T-helper 2 cell treated with Interferon-gamma antibody and Interleukin-4, amounts not matched to agents 5 μg/mL and 100 μg/mL, for 36 hours (primary cell): ENCODE results near the gene MLXIP.
"Not testable (repeated sequence)": the region's sequence is repeated elsewhere in the genome, so short reads cannot be mapped to it uniquely, and the experiment has no call there.

Experiments used
- DNase-seq: peaks from one replicate; pipeline ENCODE4 v3.0.0; 2021; ENCODE audit warnings: low spot score
- H3K27ac Mint-ChIP-seq: one replicate; pipeline ENCODE4 v1.8.0; 2021; ENCODE audit warnings: mild to moderate bottlenecking, mixed read lengths
- H3K27me3 Mint-ChIP-seq: one replicate; pipeline ENCODE4 v1.8.0; 2021; ENCODE audit warnings: low read depth, mixed read lengths
- H3K36me3 Mint-ChIP-seq: one replicate; pipeline ENCODE4 v1.8.0; 2021; ENCODE audit warnings: low read depth, mixed read lengths
- H3K4me1 Mint-ChIP-seq: one replicate; pipeline ENCODE4 v1.8.0; 2021; ENCODE audit warnings: low read depth, mixed read lengths
- H3K4me3 Mint-ChIP-seq: one replicate; pipeline ENCODE4 v1.8.0; 2022; ENCODE audit warnings: mild to moderate bottlenecking, moderate library complexity, mixed read lengths
- H3K9me3 Mint-ChIP-seq: one replicate; pipeline ENCODE4 v1.8.0; 2021; ENCODE audit warnings: mixed read lengths

The MLXIP gene

DNA sequence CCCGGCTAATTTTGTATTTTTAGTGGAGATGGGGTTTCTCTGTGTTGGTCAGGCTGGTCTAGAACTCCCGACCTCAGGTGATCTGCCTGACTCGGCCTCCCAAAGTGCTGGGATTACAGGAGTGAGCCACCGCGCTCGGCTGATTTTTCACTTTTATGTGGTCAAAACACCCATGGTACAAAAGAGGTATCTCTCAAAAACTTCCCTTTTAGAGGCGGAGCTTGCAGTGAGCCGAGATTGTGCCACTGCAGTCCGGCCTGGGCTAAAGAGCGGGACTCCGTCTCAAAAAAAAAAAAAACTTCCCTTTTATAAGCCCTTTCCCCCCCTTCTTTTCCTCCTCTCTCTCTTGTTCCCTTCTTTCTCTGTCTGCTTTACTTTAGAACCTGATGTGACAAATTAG is 26.9 kb downstream of the MLXIP start:
- H3K36me3 Mint-ChIP-seq, H3K27ac Mint-ChIP-seq, DNase-seq, H3K27me3 Mint-ChIP-seq, H3K9me3 Mint-ChIP-seq: not testable (repeated sequence)
- Mint-ChIP-seq H3K4me3 (peak overlapping the region; percentile 1), H3K4me1 (peaks cover 35% of the 10 kb centered on the region)

DNA sequence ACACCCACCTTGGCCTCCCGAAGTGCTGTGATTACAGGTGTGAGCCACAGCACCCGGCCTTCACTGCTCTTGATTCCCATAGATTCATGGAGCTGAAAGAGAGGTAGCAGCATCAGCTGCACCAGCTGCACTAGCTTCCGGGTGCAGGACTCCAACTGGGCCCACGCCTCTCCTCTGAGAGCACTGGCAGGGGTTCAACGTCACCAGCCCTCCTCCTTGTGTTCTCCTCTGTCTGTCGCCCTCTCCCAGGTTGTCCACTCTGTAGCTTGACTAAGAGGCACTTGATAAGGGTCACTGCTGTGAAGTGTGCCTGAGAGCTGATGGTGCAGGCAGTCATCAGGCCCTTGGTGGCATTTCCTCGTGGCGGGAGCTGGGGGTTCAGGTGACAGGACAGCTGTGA is 28.3 kb downstream of the MLXIP start:
- Mint-ChIP-seq H3K27ac (no peak overlapping the region), H3K4me3 (no peak overlapping the region), H3K9me3 (no peaks in the 10 kb centered on the region), H3K4me1 (peaks cover 27% of the 10 kb centered on the region), H3K36me3 (peaks cover 8% of the 10 kb centered on the region), H3K27me3 (no peaks in the 10 kb centered on the region)
- DNase-seq: no peak

DNA sequence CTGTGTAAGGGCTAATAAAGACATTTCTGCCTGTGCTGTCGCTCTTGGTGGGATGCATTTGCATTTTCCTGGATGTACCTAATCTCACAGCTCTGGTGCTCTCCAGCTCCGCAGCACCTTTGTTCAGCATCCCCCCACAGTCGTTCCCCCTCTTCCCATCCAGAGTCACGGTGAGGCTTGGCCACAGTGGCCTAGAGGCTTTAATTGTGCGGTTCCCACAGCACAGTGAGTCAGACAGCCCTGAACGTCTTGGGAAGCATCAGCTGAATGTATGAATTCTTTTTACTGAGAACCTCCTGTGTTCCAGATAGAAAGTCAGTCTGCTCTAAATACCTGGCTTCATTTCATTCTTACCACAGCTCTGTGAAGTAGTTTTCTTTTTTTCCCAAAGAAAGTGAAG is 28.7 kb downstream of the MLXIP start:
- no peak for DNase-seq
- Mint-ChIP-seq H3K27ac (no peak overlapping the region), H3K36me3 (peaks cover 7% of the 10 kb centered on the region), H3K27me3 (no peaks in the 10 kb centered on the region), H3K4me1 (peaks cover 31% of the 10 kb centered on the region), H3K4me3 (no peak overlapping the region), H3K9me3 (no peaks in the 10 kb centered on the region)

DNA sequence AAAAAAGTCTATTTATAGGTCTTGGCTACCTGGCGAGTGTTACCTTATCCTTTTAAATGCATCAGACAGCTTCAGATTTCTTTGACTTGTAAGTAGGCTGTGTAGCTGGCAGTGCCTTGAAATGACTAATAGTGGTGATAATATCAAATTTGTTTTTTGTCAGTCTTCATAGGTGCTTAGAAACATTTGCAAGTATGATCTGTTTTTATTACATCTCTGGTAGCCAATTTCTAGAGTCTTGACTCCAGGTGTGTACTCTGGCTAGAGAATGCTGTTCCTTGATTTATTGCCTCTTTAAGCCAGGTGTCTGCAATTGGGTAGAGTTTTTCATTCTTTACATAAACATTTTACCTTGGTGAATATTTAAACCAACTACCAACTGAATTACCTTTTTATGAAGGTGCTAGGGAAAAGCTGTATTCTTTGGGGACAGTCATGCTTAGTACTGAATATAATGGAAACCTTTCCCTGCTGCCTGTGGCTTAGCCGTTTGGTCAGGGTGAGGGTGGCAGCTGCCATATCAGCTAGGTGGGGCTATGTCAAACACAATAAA is 32.6 kb downstream of the MLXIP start:
- H3K27me3 Mint-ChIP-seq: no peaks in the 10 kb centered on the region
- H3K4me3 Mint-ChIP-seq: no peak overlapping the region
- H3K36me3 Mint-ChIP-seq: peaks cover 1% of the 10 kb centered on the region
- H3K9me3 Mint-ChIP-seq: no peaks in the 10 kb centered on the region
- no peak for DNase-seq
- H3K27ac Mint-ChIP-seq: no peak overlapping the region
- H3K4me1 Mint-ChIP-seq: peaks cover 18% of the 10 kb centered on the region

DNA sequence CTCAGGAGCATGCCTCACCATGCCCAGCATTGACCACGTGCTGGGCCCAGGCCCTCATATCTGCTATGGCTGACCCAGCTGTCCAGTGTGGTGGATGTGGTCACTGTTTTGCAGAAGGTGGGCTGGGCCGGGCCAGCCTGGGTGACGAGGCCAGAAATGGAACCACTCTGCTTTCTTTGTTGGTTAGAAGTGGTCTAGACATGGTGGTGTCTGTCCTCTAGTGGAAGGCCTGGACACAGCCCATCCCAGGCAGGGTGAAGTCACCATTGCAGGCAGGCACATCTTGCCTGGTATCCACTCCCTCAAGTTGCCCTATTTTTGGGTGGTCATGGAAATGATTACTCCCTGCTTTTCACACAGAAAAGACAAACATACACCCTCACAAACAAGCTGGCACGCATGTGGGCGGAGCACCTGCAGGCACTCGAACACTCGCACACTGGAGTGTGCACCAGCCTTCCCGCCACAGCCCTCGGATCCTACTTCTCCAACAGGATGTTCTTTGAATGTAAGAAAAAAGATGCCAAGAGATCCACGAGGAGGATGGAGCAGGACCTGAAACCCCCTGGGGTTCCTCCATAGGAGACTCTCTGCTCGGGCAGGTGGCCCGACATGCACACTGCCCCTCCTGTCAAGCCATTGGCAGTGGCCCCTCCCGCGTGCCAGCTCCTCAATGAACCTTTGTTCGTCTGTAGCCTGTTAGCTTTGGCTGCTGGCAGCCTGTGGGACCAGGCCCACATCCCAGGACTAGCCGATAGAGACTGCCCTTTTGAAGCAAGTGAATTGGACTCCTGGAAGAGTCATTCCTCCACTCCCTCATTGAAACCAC is 38.4 kb downstream of the MLXIP start:
- Mint-ChIP-seq H3K27ac (no peak overlapping the region), H3K4me3 (no peak overlapping the region), H3K4me1 (peaks cover 7% of the 10 kb centered on the region), H3K36me3 (no peaks in the 10 kb centered on the region), H3K9me3 (no peaks in the 10 kb centered on the region), H3K27me3 (no peaks in the 10 kb centered on the region)
- DNase-seq: no peak

DNA sequence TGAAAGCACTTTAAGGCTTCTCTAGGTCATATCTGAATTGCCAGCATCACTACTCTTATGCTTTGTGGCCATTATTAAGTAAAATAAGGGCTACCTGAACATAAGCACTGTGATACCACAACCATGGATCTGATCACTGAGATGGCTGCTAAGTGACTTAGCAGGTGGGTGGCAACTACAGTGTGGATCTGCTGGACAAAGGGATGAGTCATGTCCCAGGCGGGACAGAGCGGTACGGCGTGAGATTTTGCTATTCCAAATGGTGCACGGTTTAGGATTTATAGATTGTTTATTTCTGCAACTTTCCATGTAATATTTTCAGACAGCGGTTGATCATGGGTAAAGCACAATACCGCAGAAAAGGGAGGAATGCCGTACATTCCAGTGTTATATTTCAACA is 39.4 kb downstream of the MLXIP start:
- Mint-ChIP-seq H3K9me3 (no peaks in the 10 kb centered on the region), H3K27me3 (no peaks in the 10 kb centered on the region), H3K4me1 (peaks cover 6% of the 10 kb centered on the region), H3K4me3 (no peak overlapping the region), H3K27ac (no peak overlapping the region), H3K36me3 (no peaks in the 10 kb centered on the region)
- DNase-seq: no peak

DNA sequence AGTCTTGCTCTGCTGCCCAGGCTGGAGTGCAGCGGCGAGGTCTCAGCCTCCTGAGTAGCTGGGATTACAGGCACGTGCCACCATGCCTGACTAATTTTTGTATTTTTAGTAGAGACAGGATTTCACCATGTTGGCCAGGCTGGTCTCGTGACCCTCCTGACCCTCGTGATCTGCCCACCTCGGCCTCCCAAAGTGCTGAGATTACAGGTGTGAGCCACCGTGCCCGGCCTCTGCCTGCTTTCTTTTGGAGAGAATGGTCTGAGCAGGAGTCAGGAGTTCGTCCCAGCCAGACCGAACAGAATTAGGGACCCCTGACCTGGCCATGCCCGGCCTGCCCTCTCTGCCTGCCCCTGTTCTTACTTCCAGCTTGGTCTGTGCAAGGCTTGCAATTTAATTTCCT is 42.8 kb downstream of the MLXIP start:
- DNase-seq, H3K36me3 Mint-ChIP-seq, H3K27ac Mint-ChIP-seq, H3K4me3 Mint-ChIP-seq, H3K9me3 Mint-ChIP-seq, H3K27me3 Mint-ChIP-seq: not testable (repeated sequence)
- peaks cover 13% of the 10 kb centered on the region for H3K4me1 Mint-ChIP-seq

DNA sequence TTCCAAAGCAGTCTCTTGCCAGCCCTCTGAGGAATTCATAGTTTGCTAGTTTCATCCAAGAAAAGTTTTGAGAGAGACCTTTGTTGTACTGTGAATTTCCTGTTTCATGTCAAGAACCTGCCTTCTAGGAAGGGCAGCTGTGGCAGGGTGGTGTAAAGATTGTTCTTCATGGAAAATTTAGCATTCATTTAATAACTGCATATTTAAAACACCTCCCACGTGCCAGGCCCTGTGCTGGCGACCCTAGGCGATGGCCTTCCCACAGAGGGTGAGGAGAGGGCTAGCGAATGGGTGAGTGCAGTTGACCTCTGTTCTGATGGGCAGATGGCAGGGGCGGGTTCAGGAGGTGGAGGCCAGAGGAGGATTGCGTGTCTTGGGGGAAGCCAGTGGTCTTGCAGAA is 43.2 kb downstream of the MLXIP start:
- Mint-ChIP-seq H3K27me3 (no peaks in the 10 kb centered on the region), H3K4me3 (no peak overlapping the region), H3K36me3 (no peaks in the 10 kb centered on the region), H3K4me1 (peaks cover 13% of the 10 kb centered on the region), H3K27ac (no peak overlapping the region), H3K9me3 (no peaks in the 10 kb centered on the region)
- DNase-seq: no peak

DNA sequence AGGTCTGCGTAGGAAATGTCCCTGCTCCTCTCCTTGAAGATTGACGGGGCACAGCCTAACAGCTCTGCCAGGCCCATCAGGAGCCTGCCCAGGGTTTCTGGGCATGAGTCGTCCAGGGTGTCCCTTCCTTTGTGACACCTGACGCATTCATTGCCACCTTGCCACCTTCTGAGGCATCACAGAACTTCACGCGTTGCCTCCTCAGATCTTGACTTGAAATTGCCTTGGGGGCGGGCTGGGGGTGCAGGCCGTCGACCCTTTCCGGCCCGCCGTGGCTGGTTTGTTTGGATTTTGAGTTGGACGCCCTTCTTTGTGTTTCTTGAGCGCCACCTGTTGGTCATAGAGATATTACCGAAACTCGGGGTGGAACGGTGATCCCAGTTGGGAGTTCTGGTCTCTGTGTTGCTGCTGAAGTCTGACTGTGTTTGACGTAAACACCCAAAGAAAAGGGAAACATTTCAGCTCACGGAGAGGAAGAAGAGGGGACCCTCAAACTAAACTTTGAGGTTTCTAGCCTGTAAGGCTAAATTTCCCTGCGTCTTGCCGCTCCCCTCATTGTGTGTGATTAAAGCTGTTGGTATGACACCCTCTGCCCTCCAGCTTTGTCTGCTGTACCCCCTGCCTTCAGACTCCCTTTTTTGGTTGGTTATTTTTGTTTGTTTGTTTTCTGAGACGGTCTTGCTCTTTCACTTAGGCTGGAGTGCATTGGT is 44.6 kb downstream of the MLXIP start:
- peak overlapping the region; percentile 25 for H3K4me3 Mint-ChIP-seq
- no peaks in the 10 kb centered on the region for H3K9me3 Mint-ChIP-seq
- DNase-seq: peak; percentile 48
- H3K27ac Mint-ChIP-seq: peak overlapping the region; percentile 4
- H3K36me3 Mint-ChIP-seq: no peaks in the 10 kb centered on the region
- H3K27me3 Mint-ChIP-seq: no peaks in the 10 kb centered on the region
- H3K4me1 Mint-ChIP-seq: peaks cover 13% of the 10 kb centered on the region

DNA sequence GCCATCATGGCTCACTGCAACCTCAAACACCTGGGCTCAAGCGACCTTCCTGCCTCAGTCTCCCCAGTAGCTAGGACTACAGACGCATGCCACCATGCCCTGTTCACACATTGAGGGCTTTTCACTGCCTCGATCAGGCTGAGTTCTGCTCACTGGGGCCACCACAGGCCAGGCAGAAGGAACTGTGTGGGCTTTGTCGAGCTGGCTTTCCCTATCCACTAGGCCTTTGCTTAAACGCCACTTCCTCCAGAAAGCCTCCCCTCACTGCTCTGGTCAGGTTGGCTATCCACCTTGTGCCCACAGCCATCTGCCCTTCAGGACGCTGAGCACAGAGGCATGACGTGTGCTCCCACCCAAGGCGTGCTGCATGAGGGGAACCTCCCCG is 45.2 kb downstream of the MLXIP start:
- Mint-ChIP-seq H3K27me3 (no peaks in the 10 kb centered on the region), H3K4me1 (peaks cover 13% of the 10 kb centered on the region), H3K36me3 (no peaks in the 10 kb centered on the region), H3K9me3 (no peaks in the 10 kb centered on the region), H3K27ac (peak overlapping the region; percentile 4), H3K4me3 (no peak overlapping the region)
- DNase-seq: no peak

DNA sequence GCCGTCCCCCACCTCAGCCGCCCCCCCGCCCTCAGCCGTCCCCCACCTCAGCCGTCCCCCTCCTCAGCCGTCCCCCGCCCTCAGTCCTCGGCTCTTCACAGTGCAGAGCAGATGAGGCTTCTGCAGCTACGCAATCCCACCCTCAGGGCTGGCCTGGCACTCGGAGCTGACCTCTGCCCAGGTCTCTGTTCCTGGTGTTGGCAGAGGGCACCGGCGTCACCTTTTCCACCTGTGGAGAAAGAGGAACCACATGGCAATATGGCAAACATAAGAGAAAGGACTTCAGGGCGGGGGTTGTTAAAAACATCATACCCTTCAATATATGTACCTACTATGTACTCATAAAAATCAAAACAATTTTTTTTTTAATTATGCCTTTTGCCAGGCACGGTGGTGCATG is 45.8 kb downstream of the MLXIP start:
- peaks cover 13% of the 10 kb centered on the region for H3K4me1 Mint-ChIP-seq
- H3K4me3 Mint-ChIP-seq: no peak overlapping the region

DNA sequence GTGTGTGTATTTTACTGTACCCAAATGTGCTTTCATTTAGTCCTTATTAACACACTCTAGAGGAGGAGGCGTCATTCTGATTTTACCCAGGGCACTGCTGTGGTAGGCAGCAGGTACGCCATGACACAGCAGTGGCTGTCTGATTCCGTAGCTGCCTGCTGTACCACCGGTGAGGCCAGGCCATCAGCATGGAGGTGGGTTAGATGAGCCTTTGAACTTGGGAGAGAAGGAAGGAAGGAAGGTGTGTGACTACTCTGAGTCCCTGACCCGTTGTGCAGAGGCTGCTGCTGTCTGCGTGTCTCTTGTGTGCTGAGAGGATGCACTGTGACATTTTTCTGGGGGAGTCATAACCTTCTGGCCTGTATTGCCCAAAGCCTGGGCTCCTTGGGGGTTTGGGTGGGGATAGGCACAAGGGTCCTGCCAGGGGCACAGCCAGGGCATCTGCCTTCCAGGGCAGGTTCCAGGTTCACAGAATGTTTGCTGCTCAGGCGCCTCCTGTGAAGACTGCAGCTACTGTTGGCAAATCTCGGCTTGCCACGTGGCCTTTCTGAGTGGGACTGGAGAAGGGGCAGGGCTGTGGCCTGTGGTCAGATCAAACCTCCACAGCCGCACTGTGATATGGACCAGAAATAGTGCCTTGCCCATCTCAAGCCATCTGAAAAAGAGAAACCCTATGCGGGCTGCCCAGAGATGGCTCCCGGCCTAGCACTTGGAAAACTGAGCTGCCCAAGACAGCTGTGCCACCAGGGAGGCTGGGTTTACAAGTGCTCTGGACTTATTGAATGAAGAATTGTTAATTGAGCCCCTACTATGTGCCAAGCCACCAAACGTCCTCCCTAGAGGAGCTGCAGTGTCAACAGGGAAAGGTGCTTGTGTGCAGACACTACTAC is 47.1 kb downstream of the MLXIP start:
- H3K36me3 Mint-ChIP-seq: peaks cover 3% of the 10 kb centered on the region
- H3K27me3 Mint-ChIP-seq: no peaks in the 10 kb centered on the region
- peaks cover 13% of the 10 kb centered on the region for H3K4me1 Mint-ChIP-seq
- H3K9me3 Mint-ChIP-seq: no peaks in the 10 kb centered on the region
- peak overlapping the region; percentile 31 for H3K27ac Mint-ChIP-seq
- DNase-seq: no peak
- no peak overlapping the region for H3K4me3 Mint-ChIP-seq

More for the DNA sequence above, 45.8 kb downstream of the MLXIP start:
- Mint-ChIP-seq H3K9me3 (no peaks in the 10 kb centered on the region), H3K36me3 (no peaks in the 10 kb centered on the region), H3K27me3 (no peaks in the 10 kb centered on the region), H3K27ac (no peak overlapping the region)
- DNase-seq: no peak

DNA sequence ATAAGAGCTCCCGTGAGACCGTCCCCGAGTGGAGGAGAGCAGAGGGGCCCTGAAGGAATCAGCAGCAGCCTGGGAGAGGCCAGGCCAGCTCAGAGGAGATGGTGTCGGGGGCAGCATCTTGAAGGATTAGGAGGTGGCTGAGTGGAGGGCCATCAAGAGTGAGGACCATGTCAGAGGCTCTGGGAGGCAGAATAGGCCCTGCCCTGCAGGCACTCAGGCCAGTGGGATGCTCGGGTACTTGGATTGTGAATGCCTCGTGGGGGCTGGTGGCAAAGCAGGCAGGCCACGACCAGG is 47.7 kb downstream of the MLXIP start:
- H3K27me3 Mint-ChIP-seq: no peaks in the 10 kb centered on the region
- DNase-seq: no peak
- H3K4me1 Mint-ChIP-seq: peaks cover 13% of the 10 kb centered on the region
- H3K36me3 Mint-ChIP-seq: peaks cover 5% of the 10 kb centered on the region
- no peak overlapping the region for H3K27ac Mint-ChIP-seq
- H3K9me3 Mint-ChIP-seq: no peaks in the 10 kb centered on the region
- no peak overlapping the region for H3K4me3 Mint-ChIP-seq
